Measurements from ENCODE around the gene NDUFB10. TPM values are rescaled to one million over a fixed set of nuclear protein-coding genes. Genes with fewer than 3 reads are reported as not detected.

Gene NDUFB10
- total RNA-seq, 3 donors from 2014 or later (not counting 1 experiment from before 2014, with no cell fraction given), result 54.5 to 61.1 (median 59.5) TPM

DNA sequence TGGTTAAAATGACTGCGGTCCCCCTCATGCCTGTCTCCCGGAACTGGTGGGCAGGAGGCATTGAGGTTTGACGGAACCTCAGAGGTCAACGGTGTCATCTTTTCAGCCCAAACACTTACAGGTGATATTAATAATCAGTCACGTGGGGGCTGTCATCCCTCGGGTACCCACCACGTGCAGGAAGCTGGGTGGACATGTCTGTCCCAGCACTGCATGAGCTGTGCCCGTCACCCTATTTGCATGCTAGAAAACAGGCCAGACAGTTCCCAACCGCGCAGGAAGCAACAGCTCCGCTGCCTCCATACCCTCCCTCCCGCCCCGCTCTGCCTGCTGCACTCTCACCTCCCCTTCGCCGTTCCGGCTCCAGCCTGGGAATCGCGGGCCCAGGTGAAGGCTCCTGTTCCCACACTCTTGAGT lies 31.8 kb downstream of the NDUFB10 start:
- H3K36me3 Mint-ChIP-seq, result no peaks in the 10 kb centered on the region
- Histone ChIP-seq H3K27ac (ENCODE audit: low read length) (peak overlapping the region; percentile 72), H3K9me3 (ENCODE audit: control insufficient read depth, insufficient read depth, low read length) (no peaks in the 10 kb centered on the region)

DNA sequence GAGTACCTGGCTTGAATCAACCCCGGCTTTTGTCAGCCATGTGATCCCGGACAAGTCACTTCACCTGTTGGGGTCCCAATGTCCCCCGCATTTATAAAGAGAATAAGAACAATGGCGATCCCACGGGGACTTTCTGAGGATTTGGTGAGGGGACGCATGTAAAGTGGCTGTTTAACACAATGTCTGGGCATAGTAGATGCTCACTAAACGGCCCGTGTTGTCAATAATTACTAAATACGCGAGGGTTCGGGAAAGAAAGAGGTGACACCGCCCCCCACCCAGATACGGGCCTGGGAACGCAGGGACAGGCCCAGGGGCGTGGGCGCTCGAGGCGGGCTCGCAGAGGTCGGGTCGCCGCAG lies 32.2 kb downstream of the NDUFB10 start:
- Histone ChIP-seq H3K27ac (ENCODE audit: low read length) (peak overlapping the region; percentile 72), H3K9me3 (ENCODE audit: control insufficient read depth, insufficient read depth, low read length) (no peaks in the 10 kb centered on the region), H3K36me3 (ENCODE audit: control insufficient read depth, insufficient read depth, low read length) (peaks cover under 1% of the 10 kb centered on the region), H3K4me3 (ENCODE audit: low read length) (peak overlapping the region; percentile 15), H3K4me1 (ENCODE audit: control insufficient read depth, insufficient read depth, low read length) (peaks cover 36% of the 10 kb centered on the region), H3K27me3 (ENCODE audit: control insufficient read depth, insufficient read depth, low read length) (peaks cover 2% of the 10 kb centered on the region)
- 8% methylated on average over 22 of the region's 22 CpGs for WGBS (ENCODE audit: insufficient coverage)
- DNase-seq (no peak), ATAC-seq (no peak)
- H3K27me3 Mint-ChIP-seq (ENCODE audit: low read depth in 2 of 2), result peaks cover 0 to 2% of the 10 kb centered on the region in 2 donors
- no peaks in the 10 kb centered on the region for H3K9me3 Mint-ChIP-seq
- peaks cover 0 to 39% of the 10 kb centered on the region in 2 donors for H3K4me1 Mint-ChIP-seq
- peak overlapping the region; percentile 84 for H3K27ac Mint-ChIP-seq
- H3K36me3 Mint-ChIP-seq, result no peaks in the 10 kb centered on the region
- intact Hi-C loops (cut with micrococcal nuclease), result no loop called here
- TF ChIP-seq, protein P1, sequence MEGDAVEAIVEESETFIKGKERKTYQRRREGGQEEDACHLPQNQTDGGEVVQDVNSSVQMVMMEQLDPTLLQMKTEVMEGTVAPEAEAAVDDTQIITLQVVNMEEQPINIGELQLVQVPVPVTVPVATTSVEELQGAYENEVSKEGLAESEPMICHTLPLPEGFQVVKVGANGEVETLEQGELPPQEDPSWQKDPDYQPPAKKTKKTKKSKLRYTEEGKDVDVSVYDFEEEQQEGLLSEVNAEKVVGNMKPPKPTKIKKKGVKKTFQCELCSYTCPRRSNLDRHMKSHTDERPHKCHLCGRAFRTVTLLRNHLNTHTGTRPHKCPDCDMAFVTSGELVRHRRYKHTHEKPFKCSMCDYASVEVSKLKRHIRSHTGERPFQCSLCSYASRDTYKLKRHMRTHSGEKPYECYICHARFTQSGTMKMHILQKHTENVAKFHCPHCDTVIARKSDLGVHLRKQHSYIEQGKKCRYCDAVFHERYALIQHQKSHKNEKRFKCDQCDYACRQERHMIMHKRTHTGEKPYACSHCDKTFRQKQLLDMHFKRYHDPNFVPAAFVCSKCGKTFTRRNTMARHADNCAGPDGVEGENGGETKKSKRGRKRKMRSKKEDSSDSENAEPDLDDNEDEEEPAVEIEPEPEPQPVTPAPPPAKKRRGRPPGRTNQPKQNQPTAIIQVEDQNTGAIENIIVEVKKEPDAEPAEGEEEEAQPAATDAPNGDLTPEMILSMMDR (IDR thresholded peaks at IDR 0.05), result no peak
- H3K4me3 Mint-ChIP-seq, result peak overlapping the region; percentile 84

More for the DNA sequence above, 31.8 kb downstream of the NDUFB10 start:
- TF ChIP-seq, protein P1 (IDR thresholded peaks at IDR 0.05), result no peak
- DNase-seq, result peak; percentile 68 to 81
- H3K4me1 Mint-ChIP-seq, result peaks cover 0 to 40% of the 10 kb centered on the region in 2 donors
- no peaks in the 10 kb centered on the region for H3K9me3 Mint-ChIP-seq
- intact Hi-C loops (cut with micrococcal nuclease), result no loop called here
- Histone ChIP-seq H3K36me3 (ENCODE audit: control insufficient read depth, insufficient read depth, low read length) (peaks cover 4% of the 10 kb centered on the region), H3K27me3 (ENCODE audit: control insufficient read depth, insufficient read depth, low read length) (peaks cover 2% of the 10 kb centered on the region), H3K4me1 (ENCODE audit: control insufficient read depth, insufficient read depth, low read length) (peaks cover 33% of the 10 kb centered on the region), H3K4me3 (ENCODE audit: low read length) (peak overlapping the region; percentile 55)
- peak overlapping the region; percentile 84 for H3K4me3 Mint-ChIP-seq
- peak overlapping the region; percentile 84 for H3K27ac Mint-ChIP-seq
- ATAC-seq, result peak; percentile 51 to 65 (median 52)
- under 1% methylated on average over 18 of the region's 18 CpGs for WGBS (ENCODE audit: insufficient coverage)
- H3K27me3 Mint-ChIP-seq (ENCODE audit: low read depth in 2 of 2), result peaks cover 0 to 2% of the 10 kb centered on the region in 2 donors

DNA sequence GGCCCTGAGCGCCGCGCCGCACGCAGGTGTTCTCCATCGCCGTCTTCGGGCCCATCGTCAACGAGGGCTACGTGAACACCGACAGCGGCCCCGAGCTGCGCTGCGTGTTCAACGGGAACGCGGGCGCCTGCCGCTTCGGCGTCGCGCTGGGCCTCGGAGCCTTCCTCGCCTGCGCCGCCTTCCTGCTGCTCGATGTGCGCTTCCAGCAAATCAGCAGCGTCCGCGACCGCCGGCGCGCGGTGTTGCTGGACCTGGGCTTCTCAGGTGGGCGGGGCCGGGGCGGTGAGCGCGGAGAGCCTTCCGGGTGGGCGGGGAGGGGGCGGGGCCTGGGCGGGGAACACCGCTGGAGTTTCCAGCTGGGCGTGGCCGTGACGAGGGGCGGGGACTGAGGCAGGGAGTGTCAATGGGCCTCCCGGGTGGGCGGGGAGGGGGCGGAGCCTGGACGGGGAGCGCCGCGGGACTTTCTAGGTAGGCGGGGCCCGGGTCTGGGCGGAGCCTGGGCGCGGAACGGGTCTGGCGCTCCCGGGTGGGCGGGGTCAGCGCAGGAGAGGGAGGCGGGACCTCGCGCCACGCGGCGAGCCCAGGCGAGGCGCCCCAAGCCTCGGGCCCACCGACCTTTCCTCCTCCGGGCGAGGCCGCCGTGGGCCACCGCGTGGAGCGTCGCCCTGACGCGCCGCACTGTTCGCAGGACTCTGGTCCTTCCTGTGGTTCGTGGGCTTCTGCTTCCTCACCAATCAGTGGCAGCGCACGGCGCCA lies 32.8 kb downstream of the NDUFB10 start:
- peak overlapping the region; percentile 84 for H3K27ac Mint-ChIP-seq
- H3K27ac ChIP-seq (ENCODE audit: low read length), result peak overlapping the region; percentile 72
- peaks cover 0 to 34% of the 10 kb centered on the region in 2 donors for H3K4me1 Mint-ChIP-seq
- no peaks in the 10 kb centered on the region for H3K9me3 Mint-ChIP-seq
- WGBS (ENCODE audit: insufficient coverage), result 4% methylated on average over 96 of the region's 96 CpGs
- TF ChIP-seq, protein P1 (IDR thresholded peaks at IDR 0.05), result no peak
- peak; percentile 82 to 94 (median 83) for ATAC-seq
- intact Hi-C loops (cut with micrococcal nuclease), result no loop called here
- H3K4me1 ChIP-seq (ENCODE audit: control insufficient read depth, insufficient read depth, low read length), result peaks cover 36% of the 10 kb centered on the region
- H3K4me3 Mint-ChIP-seq, result peak overlapping the region; percentile 84
- H3K27me3 ChIP-seq (ENCODE audit: control insufficient read depth, insufficient read depth, low read length), result peaks cover 2% of the 10 kb centered on the region
- peak overlapping the region; percentile 15 for H3K4me3 ChIP-seq (ENCODE audit: low read length)
- H3K36me3 ChIP-seq (ENCODE audit: control insufficient read depth, insufficient read depth, low read length), result peaks cover 4% of the 10 kb centered on the region
- H3K36me3 Mint-ChIP-seq, result no peaks in the 10 kb centered on the region
- DNase-seq, result peak; percentile 95 to 99
- H3K27me3 Mint-ChIP-seq (ENCODE audit: low read depth in 2 of 2), result peaks cover 0 to 2% of the 10 kb centered on the region in 2 donors
- no peaks in the 10 kb centered on the region for H3K9me3 ChIP-seq (ENCODE audit: control insufficient read depth, insufficient read depth, low read length)

All from natural killer cell (primary cell).